Small intestine (tissue), 7 donors: Measurements from ENCODE around the gene MICU2. TPM values are rescaled to one million over a fixed set of nuclear protein-coding genes. Genes with fewer than 3 reads are reported as not detected.
A peak's percentile ranks its signal among the peaks of the same experiment; 100 is the strongest.

Experiments
- DNase-seq, 2 donors: peaks; one replicate each; pipeline versions ENCODE4 v3.0.0 to v3.0.0-alpha.2; 2013
- FAIRE-seq: peaks from 2 replicates; lab custom pipeline; 2012; peaks lifted over from hg19 to GRCh38; lab: Jason Lieb, UNC
- H3K27ac ChIP-seq, 3 donors: one replicate each; pipeline ENCODE4 v1.5.1; 2013; ENCODE audit warnings: low read length in 2 of 3, mild to moderate bottlenecking in 2 of 3, control low read depth in 1 of 3, inconsistent platforms in 1 of 3, low read depth in 1 of 3, moderate library complexity in 1 of 3
- H3K27me3 ChIP-seq, 3 donors: one replicate each; pipeline ENCODE4 v1.6.1; 2013; ENCODE audit warnings: low read length in 3 of 3, inconsistent platforms in 1 of 3; ENCODE audit not compliant: control insufficient read depth in 3 of 3, insufficient read depth in 3 of 3
- H3K36me3 ChIP-seq, 3 donors: one replicate each; pipeline ENCODE4 v1.6.1; 2013; ENCODE audit warnings: low read length in 3 of 3, inconsistent platforms in 1 of 3, low read depth in 1 of 3, mild to moderate bottlenecking in 1 of 3, moderate library complexity in 1 of 3; ENCODE audit not compliant: control insufficient read depth in 3 of 3, insufficient read depth in 2 of 3
- H3K4me1 ChIP-seq, 3 donors: one replicate each; pipeline ENCODE4 v1.6.1; 2013; ENCODE audit warnings: low read length in 2 of 3, inconsistent platforms in 1 of 3, low read depth in 1 of 3, mild to moderate bottlenecking in 1 of 3, moderate library complexity in 1 of 3; ENCODE audit not compliant: control insufficient read depth in 3 of 3, insufficient read depth in 2 of 3
- H3K4me3 ChIP-seq, 3 donors: one replicate each; pipeline ENCODE4 v1.5.1; 2013; ENCODE audit warnings: low read length in 3 of 3, control low read depth in 1 of 3, inconsistent platforms in 1 of 3, low read depth in 1 of 3, mild to moderate bottlenecking in 1 of 3, moderate library complexity in 1 of 3
- H3K9me3 ChIP-seq, 2 donors: one replicate each; pipeline ENCODE4 v1.6.1; 2013; ENCODE audit warnings: low read depth in 1 of 2, low read length in 1 of 2; ENCODE audit not compliant: control insufficient read depth in 2 of 2, insufficient read depth in 1 of 2
- WGBS, 3 donors: extraction: QIAGEN DNeasy Blood & Tissue Kit; methylation state at CpG; one replicate each; pipeline ENCODE4 v1.1.7; 2013; 5-methylcytosine and 5-hydroxymethylcytosine counted together
- polyA plus RNA-seq, 4 donors: library from polyadenylated mRNA; stranded (reverse) in 3 of 4; unstranded in 1 of 4; fragments of 200-250 nt in 3 of 4; fragments of 120-200 nt in 1 of 4; gene quantifications; one replicate each; pipeline versions ENCODE4 v1.2.1 to v1.2.3, GENCODE V29; 2013
- donor health status: healthy with polysubstance abuse.
- donor health status: control.
- donor health status: control.
- donor health status: Bipolar disorder and iron deficiency.
- donor health status: healthy.

Gene MICU2
- polyA plus RNA-seq, 4 donors: 33.8 to 53.6 (median 46.7) TPM

DNA sequence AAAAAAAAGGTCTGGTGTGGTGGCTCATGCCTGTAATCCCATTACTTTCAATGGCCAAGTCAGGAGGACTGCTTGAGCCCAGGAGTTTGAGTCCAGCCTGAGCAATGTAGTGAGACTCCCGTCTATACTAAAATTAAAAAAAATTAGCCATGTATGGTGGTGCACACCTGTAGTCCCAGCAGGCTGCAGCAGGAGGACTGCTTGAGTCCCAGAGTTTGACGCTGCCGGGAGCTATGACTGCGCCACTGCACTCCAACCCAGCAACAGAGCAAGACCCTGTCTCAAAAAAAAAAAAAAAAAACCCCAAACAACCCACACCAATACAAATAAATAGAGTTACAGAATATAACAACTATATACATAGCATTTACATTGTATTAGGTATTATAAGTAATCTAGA is 65.7 kb downstream of the MICU2 start:
- no peaks in the 10 kb centered on the region for H3K4me1 ChIP-seq
- no peak overlapping the region for H3K4me3 ChIP-seq
- no peaks in the 10 kb centered on the region for H3K27me3 ChIP-seq
- peaks cover 0 to 7% (median 3%) of the 10 kb centered on the region in 3 donors for H3K36me3 ChIP-seq
- no peaks in the 10 kb centered on the region for H3K9me3 ChIP-seq
- DNase-seq (no peak), FAIRE-seq (no peak)
- H3K27ac ChIP-seq: no peak overlapping the region
- WGBS, 3 donors: 91 to 98% (median 98%) methylated on average over 4 of the region's 4 CpGs

DNA sequence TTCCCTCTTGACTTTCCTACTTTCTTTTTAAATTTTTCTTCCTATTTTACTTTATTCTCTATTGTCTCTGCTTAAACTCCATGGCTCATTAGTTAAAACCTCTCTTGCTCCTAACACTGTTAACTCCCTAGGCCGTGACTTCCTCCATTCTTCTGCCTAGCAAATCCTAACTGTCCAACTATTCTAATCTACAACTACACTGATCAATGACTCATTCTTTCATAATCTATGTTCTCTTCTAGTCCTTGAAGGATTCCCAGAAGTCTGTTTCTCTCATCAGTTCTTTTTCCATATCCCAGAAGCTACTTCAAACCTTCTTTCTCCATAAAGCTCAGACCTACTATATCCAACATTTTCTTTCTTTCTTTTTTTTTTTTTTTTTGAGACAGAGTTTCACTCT is 66.9 kb downstream of the MICU2 start:
- FAIRE-seq: no peak
- Histone ChIP-seq H3K4me3 (no peak overlapping the region), H3K27ac (no peak overlapping the region), H3K36me3 (peaks cover 0 to 7% (median 3%) of the 10 kb centered on the region in 3 donors), H3K9me3 (no peaks in the 10 kb centered on the region), H3K4me1 (no peaks in the 10 kb centered on the region), H3K27me3 (no peaks in the 10 kb centered on the region)
- DNase-seq: no peak
- WGBS, 3 donors: 84 to 90% (median 90%) methylated on average over 1 of the region's 1 CpG

DNA sequence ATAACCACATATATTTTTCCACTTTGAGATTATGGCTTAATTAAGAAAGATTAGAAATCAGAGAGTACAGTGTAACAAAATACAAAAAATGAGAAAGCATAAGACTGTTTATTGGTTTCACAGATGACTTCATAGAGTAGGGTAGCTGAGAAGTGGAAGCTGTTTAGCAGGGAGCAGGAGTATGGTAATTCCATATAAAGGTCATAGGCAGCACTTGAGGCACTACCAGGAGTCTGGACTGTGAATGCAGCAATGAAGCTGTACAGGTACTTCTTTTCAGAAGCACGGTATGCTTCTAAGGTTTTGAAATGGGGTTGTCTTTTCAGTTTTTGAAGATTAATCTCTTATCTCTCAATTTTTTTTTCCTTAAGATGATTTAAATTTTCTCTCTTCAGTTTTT is 69.2 kb downstream of the MICU2 start:
- FAIRE-seq (no peak), DNase-seq (no peak)
- Histone ChIP-seq H3K4me3 (no peak overlapping the region), H3K27ac (no peak overlapping the region), H3K36me3 (peaks cover 0 to 7% (median 3%) of the 10 kb centered on the region in 3 donors), H3K27me3 (no peaks in the 10 kb centered on the region), H3K9me3 (no peaks in the 10 kb centered on the region), H3K4me1 (no peaks in the 10 kb centered on the region)
- 87 to 96% (median 91%) methylated on average over 1 of the region's 1 CpG for WGBS, 3 donors

DNA sequence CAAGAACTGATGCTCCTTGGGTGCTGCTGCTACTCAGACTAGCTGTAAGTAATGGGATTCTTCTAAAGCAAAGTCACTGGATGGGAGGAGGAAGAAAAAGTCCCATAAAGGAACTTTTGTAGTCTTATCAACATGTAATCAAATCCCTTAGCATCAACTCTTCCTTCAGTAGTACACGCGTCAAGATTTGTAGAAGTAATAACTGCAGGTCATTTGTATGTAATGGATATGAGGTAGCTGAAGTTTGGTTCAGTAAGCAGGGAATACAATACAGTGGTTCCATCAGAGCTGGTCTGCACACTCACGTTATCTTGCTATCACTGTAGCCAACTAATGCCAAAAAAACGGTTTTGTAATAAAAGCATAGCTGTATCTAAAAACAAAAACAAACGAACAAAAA is 72.5 kb downstream of the MICU2 start:
- Histone ChIP-seq H3K9me3 (no peaks in the 10 kb centered on the region), H3K27ac (no peak overlapping the region), H3K36me3 (peaks cover 0 to 6% (median 0%) of the 10 kb centered on the region in 3 donors), H3K4me1 (no peaks in the 10 kb centered on the region), H3K27me3 (no peaks in the 10 kb centered on the region), H3K4me3 (no peak overlapping the region)
- 90 to 95% (median 92%) methylated on average over 5 of the region's 5 CpGs for WGBS, 3 donors
- FAIRE-seq (no peak), DNase-seq (no peak)

DNA sequence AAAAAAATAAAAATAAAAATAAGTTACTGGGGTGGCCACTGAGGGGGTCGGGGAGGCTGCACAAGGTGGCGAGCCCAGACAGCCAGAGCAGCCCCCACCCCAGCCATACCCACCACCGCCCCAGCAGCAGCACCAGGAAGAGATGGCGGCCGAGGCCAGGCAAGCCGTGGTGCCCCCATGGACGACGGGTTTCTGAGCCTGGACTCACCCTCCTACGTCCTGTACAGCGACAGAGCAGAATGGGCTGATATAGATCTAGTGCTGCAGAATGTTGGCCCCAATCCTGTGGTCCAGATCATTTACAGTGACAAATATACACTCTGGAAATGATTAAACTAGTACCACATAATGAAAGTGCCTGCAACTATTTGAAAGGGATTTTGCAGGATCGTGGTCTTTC is 73.3 kb downstream of the MICU2 start:
- H3K9me3 ChIP-seq: no peaks in the 10 kb centered on the region
- H3K36me3 ChIP-seq: peaks cover 0 to 6% (median 3%) of the 10 kb centered on the region in 3 donors
- no peak overlapping the region for H3K27ac ChIP-seq
- no peaks in the 10 kb centered on the region for H3K27me3 ChIP-seq
- DNase-seq (no peak), FAIRE-seq (no peak)
- WGBS, 3 donors: 89 to 93% (median 91%) methylated on average over 11 of the region's 11 CpGs
- no peak overlapping the region for H3K4me3 ChIP-seq
- H3K4me1 ChIP-seq: no peaks in the 10 kb centered on the region

DNA sequence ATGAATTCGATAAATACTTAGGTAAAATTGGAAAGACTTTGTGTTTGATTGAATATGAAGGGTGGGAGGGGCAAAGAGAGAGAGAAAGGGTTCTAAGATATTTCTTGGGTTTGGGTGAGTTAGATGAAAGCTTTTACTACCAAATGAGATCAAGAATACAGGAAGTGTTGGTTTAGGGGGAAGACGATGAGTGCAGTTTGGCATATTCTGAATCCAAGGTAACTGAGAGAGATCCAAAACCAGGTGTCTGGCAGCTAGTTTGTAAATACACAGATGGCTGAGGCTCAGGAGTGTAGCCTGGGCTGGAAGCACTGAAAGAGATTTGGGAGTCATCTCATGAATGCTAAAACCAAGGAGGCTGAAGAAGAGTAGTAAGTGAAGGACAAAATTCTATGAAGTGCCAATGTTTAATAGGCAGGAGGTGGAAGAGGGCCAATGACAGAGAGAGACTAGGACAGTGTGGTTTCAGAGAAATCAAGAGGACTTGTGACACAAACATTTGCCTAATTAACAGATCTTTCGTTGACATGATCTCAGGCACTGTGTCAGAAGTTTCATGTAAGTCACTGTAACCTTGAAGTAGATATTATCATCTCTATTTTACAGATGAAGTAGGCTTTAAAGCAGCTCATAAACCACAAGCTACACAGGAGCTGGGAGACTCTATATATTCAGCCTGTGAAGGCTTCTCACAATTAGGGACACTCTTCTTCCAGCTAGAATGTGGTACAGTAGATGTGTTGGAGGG is 74.7 kb downstream of the MICU2 start:
- Histone ChIP-seq H3K27ac (no peak overlapping the region), H3K27me3 (no peaks in the 10 kb centered on the region), H3K4me3 (no peak overlapping the region), H3K4me1 (no peaks in the 10 kb centered on the region), H3K9me3 (no peaks in the 10 kb centered on the region), H3K36me3 (peaks cover 0 to 5% (median 3%) of the 10 kb centered on the region in 3 donors)
- FAIRE-seq (no peak), DNase-seq (no peak)
- 81 to 94% (median 88%) methylated on average over 3 of the region's 3 CpGs for WGBS, 3 donors

DNA sequence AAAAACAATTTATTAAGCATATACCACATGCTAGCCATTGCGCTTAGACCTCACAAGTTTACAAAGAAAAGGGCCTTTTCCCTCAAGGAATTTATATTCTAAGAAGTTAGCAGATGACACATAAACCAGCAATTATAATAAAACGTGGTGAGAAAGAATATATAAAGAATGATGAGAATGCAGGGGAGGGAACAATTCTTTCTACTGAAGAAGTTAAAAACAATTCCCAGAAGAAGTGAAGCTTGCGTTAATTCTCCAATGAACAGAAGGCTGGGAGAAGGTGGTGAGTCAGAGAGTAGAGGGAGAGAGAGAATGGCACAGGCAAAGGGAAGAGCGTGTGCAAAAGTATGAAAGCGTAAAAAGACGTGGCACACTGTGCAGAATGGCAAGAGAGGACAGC is 75.4 kb downstream of the MICU2 start:
- Histone ChIP-seq H3K9me3 (no peaks in the 10 kb centered on the region), H3K4me1 (no peaks in the 10 kb centered on the region), H3K27ac (no peak overlapping the region), H3K36me3 (peaks cover 0 to 3% (median 3%) of the 10 kb centered on the region in 3 donors), H3K27me3 (no peaks in the 10 kb centered on the region), H3K4me3 (no peak overlapping the region)
- WGBS, 3 donors: 87 to 96% (median 91%) methylated on average over 6 of the region's 6 CpGs
- FAIRE-seq (no peak), DNase-seq (no peak)

DNA sequence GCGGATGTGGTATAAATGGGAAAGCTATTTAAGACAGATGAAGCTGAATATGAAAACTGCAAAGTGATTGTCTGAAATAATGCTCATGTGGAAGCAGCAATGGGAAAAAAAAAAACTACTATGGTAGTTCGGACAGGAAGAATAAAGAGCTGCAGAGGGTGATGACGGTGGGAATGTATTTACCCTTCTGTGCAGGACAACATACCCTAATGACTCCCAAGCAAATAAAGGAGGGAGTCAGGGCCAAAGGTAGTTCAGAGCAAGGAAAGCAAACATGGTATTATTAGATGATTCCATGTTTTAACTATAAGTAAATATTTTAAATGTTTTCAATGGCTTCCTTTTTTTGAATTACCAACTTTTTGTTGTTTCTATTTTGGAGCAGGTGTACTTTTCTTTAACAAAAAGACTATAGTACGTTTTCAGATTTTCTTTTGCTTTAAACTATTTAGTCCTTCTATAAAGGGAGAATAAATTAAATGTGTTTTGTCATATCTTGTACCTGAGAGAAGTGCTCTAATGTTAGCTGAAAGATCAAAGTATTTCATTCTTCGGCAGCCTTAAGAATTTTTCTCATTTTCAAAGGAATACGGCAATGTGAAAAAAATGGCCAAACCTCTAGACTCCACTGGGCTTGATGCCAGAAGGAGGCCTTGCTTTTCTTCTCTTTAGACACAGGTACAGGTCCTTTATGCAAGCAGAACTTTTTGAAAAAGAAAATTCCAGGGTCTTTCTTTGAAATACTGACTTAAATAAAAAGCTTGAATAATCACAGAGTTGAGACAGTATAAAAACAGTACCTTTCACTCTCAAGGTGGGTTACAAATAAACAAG is 77.0 kb downstream of the MICU2 start:
- FAIRE-seq (no peak), DNase-seq (peak; percentile 11 to 33)
- Histone ChIP-seq H3K36me3 (peaks cover 0 to 5% (median 3%) of the 10 kb centered on the region in 3 donors), H3K9me3 (no peaks in the 10 kb centered on the region), H3K4me3 (no peak overlapping the region), H3K4me1 (no peaks in the 10 kb centered on the region), H3K27ac (no peak overlapping the region), H3K27me3 (no peaks in the 10 kb centered on the region)
- 88 to 92% (median 90%) methylated on average over 6 of the region's 6 CpGs for WGBS, 3 donors
